GM18499 (cell line): Measurements from ENCODE around the gene PGAP3.

Experiments
- ATAC-seq: cut with Tn5 transposase; IDR thresholded peaks from one replicate; pipeline ENCODE4 v1.9.1; 2021; ENCODE audit warnings: moderate number of reproducible peaks; ENCODE audit not compliant: insufficient read depth, unreplicated experiment

PGAP3 gene

GRCh38 chr17:39626171-39627046, 61.4 kb downstream of the PGAP3 start, which contains the start of gene PPP1R1B:
Gene PPP1R1B (plus strand): TSS chr17:39626952. CDS start chr17:39627393, 441 bp downstream.
- no peak for ATAC-seq

- ATAC-seq = no peak
Observed at GRCh38 chr17:39625198-39625785, 62.6 kb downstream of the PGAP3 start.

- no peak for ATAC-seq
Observed at GRCh38 chr17:39624313-39624712, 63.5 kb downstream of the PGAP3 start.

GRCh38 chr17:39623356-39623950, 64.4 kb downstream of the PGAP3 start:
- ATAC-seq = no peak

- ATAC-seq = no peak
Observed at GRCh38 chr17:39622380-39623006, 65.4 kb downstream of the PGAP3 start.

GRCh38 chr17:39621523-39622379, 66.1 kb downstream of the PGAP3 start:
- peak; percentile 78 for ATAC-seq
